DMS 273 treated with DMSO at 0.1 percent for 48 hours (cell line): ENCODE data around the gene DDX24.
"Not testable (repeated sequence)": the region's sequence is repeated elsewhere in the genome, so short reads cannot be mapped to it uniquely, and the experiment has no call there.

ENCODE experiments used
- DNase-seq: peaks from one replicate; lab custom pipeline; 2025; lab: John Stamatoyannopoulos, UW

DDX24 gene

GRCh38 chr14:94079891-94080620, 946 bp downstream of the DDX24 start:
- DNase-seq = peak; percentile 9

- no peak for DNase-seq
Measured at GRCh38 chr14:94077823-94078222, 3.2 kb downstream of the DDX24 start.

GRCh38 chr14:94077111-94077821, 3.7 kb downstream of the DDX24 start:
- DNase-seq = no peak

GRCh38 chr14:94075008-94075407, 6.0 kb downstream of the DDX24 start:
- no peak for DNase-seq

- no peak for DNase-seq
Measured at GRCh38 chr14:94074534-94074933, 6.5 kb downstream of the DDX24 start.

GRCh38 chr14:94072076-94072475, 8.9 kb downstream of the DDX24 start:
- not testable (repeated sequence) for DNase-seq

- no peak for DNase-seq
Measured at GRCh38 chr14:94066089-94066676, 14.8 kb downstream of the DDX24 start.

GRCh38 chr14:94062344-94062940, 18.6 kb downstream of the DDX24 start:
- no peak for DNase-seq

- DNase-seq = no peak
Measured at GRCh38 chr14:94059998-94060397, 21.0 kb downstream of the DDX24 start.

- DNase-seq = no peak
Measured at GRCh38 chr14:94058674-94059138, 22.3 kb downstream of the DDX24 start.

GRCh38 chr14:94058128-94058673, 22.8 kb downstream of the DDX24 start:
- DNase-seq = no peak

- no peak for DNase-seq
Measured at GRCh38 chr14:94056579-94057308, 24.3 kb downstream of the DDX24 start.

- no peak for DNase-seq
Measured at GRCh38 chr14:94054936-94055335, 26.1 kb downstream of the DDX24 start.

- DNase-seq = no peak
Measured at GRCh38 chr14:94054401-94054800, 26.6 kb downstream of the DDX24 start.

- DNase-seq = no peak
Measured at GRCh38 chr14:94052662-94053061, 28.3 kb downstream of the DDX24 start.

- DNase-seq = no peak
Measured at GRCh38 chr14:94052199-94052598, 28.8 kb downstream of the DDX24 start.

- no peak for DNase-seq
Measured at GRCh38 chr14:94051779-94052178, 29.2 kb downstream of the DDX24 start.

GRCh38 chr14:94051115-94051514, 29.9 kb downstream of the DDX24 start:
- no peak for DNase-seq

GRCh38 chr14:94050231-94050880, 30.6 kb downstream of the DDX24 start:
- no peak for DNase-seq

GRCh38 chr14:94049625-94050023, 31.4 kb downstream of the DDX24 start:
- no peak for DNase-seq
